ENCODE measurements around the gene CDK14. TPM values are rescaled to one million over a fixed set of nuclear protein-coding genes. Genes with fewer than 3 reads are reported as not detected.

The CDK14 gene
- total and polyA plus RNA-seq, 10 of the 15 experiments (the other 5 are each of a cell fraction or from before 2014, with no cell fraction given) = 6.5 to 61.3 (median 24.2) TPM

- no peaks in the 10 kb centered on the region for H4K20me1 ChIP-seq (ENCODE audit: control insufficient read depth, insufficient read depth)
- POLR2A ChIA-PET = no interaction called here
- CTCF ChIA-PET = interaction anchor here (0.8 to 4.6 kb wide), 4 partner anchors 10 to 412 kb away, joined by 3 to 22 read pairs (median 4); no protein-coding TSS in a partner anchor
- no peak overlapping the region for H3K27ac ChIP-seq (ENCODE audit: control insufficient read depth, insufficient read depth)
- FAIRE-seq = no peak
- no peak for ATAC-seq
- BruUV-seq (replicated peaks) = no TSS peak
- H3K4me1 ChIP-seq (ENCODE audit: control insufficient read depth, insufficient read depth, low read length) = no peaks in the 10 kb centered on the region
- no peak overlapping the region for H3K9ac ChIP-seq (ENCODE audit: control insufficient read depth, insufficient read depth, low read length)
- no peak for TF ChIP-seq YY1 (IDR thresholded peaks at IDR 0.05; ENCODE audit: low read depth, low read length)
- no peak for TF ChIP-seq DPF2 (IDR thresholded peaks at IDR 0.05)
- no peak for TF ChIP-seq BCLAF1 (IDR thresholded peaks at IDR 0.05)
- TF ChIP-seq ZSCAN29 (IDR thresholded peaks at IDR 0.05) = no peak
- no peak for TF ChIP-seq CBFB (IDR thresholded peaks at IDR 0.05; ENCODE audit: low read depth)
- TF ChIP-seq POLR2AphosphoS2 (IDR thresholded peaks at IDR 0.05; ENCODE audit: low read depth, low read length) = no peak
- no peak for TF ChIP-seq USF1 (IDR thresholded peaks at IDR 0.05; ENCODE audit: borderline replicate concordance, extremely low read length, insufficient read depth, low read depth, low read length)
- TF ChIP-seq SMARCA5 (IDR thresholded peaks at IDR 0.05) = no peak
- TF ChIP-seq RCOR1 (conservative IDR thresholded peaks at IDR 0.05; ENCODE audit: low read depth, low read length) = no peak
- TF ChIP-seq POU2F2 (IDR thresholded peaks at IDR 0.05; ENCODE audit: borderline replicate concordance, low read depth, low read length) = no peak
- TF ChIP-seq STAT3 (IDR thresholded peaks at IDR 0.05; ENCODE audit: low read depth, low read length) = no peak
- TF ChIP-seq MTA2 (IDR thresholded peaks at IDR 0.05; ENCODE audit: low read depth) = no peak
- no peak for TF ChIP-seq MYC (IDR thresholded peaks at IDR 0.05; ENCODE audit: insufficient read depth, insufficient read length, insufficient replicate concordance, low read length, severe bottlenecking)
- TF ChIP-seq NFIC (IDR thresholded peaks at IDR 0.05; ENCODE audit: low read depth, low read length) = no peak
- TF ChIP-seq NR2C1 (IDR thresholded peaks at IDR 0.05) = no peak
- TF ChIP-seq ZZZ3 (IDR thresholded peaks at IDR 0.05; ENCODE audit: control insufficient read depth, insufficient read length, low read depth) = no peak
- TF ChIP-seq E2F4 (IDR thresholded peaks at IDR 0.05; ENCODE audit: low read depth, low read length) = no peak
- RAD21 ChIA-PET (ENCODE audit: unreplicated experiment) = interaction anchor here (0.7 to 1.7 kb wide), 7 partner anchors 11 to 440 kb away, joined by 3 to 5 read pairs (median 3); no protein-coding TSS in a partner anchor
- no peaks in the 10 kb centered on the region for H3K27me3 ChIP-seq (replicated peaks in 1 of 2; ENCODE audit: control insufficient read depth in 2 of 2, insufficient read depth in 2 of 2, low read length in 1 of 2)
- DNase-seq (ENCODE audit: low read depth, low spot score) = no peak
- H3K79me2 ChIP-seq (ENCODE audit: control insufficient read depth, insufficient read depth, low read length) = no peaks in the 10 kb centered on the region
- H3K36me3 ChIP-seq (ENCODE audit: control insufficient read depth in 2 of 2, insufficient read depth in 2 of 2, low read length in 1 of 2) = no peaks in the 10 kb centered on the region; a peak in 1 of 4 replicates
- H3K4me2 ChIP-seq (ENCODE audit: control insufficient read depth, insufficient read depth) = no peak overlapping the region
- no peaks in the 10 kb centered on the region for H3K9me3 ChIP-seq (replicated peaks; ENCODE audit: control insufficient read depth, insufficient read depth, low read length)
- intact Hi-C loops (cut with micrococcal nuclease; ENCODE audit: unreplicated experiment) = no loop called here
- SMC1A ChIA-PET (ENCODE audit: uncharacterized antibody, unreplicated experiment) = interaction anchor here (1.1 to 2.3 kb wide), 7 partner anchors 13 to 414 kb away, joined by 3 to 9 read pairs (median 4); partner anchors contain the start of gene CDK14
- no peak overlapping the region for H2AFZ ChIP-seq (ENCODE audit: control insufficient read depth, low read depth, low read length)
- in situ Hi-C loops (cut with MboI) = no loop called here
- no peak overlapping the region for H3K4me3 ChIP-seq
- WGBS (ENCODE audit: insufficient coverage, insufficient replicate concordance, low lambda C conversion rate, missing lambda C conversion rate) = 66% methylated on average over 2 of the region's 2 CpGs
These were observed 26.5 kb downstream of the CDK14 start for GRCh38 chr7:90622670-90623069.

Data from GM12878 (cell line).